K562 (cell line): ENCODE results near the gene UQCRHL. TPM values are rescaled to one million over a fixed set of nuclear protein-coding genes. Genes with fewer than 3 reads are reported as not detected.

Experiments
- CHD4 ChIP-seq: fragments of 200-600 bp; sonication (generic); IDR thresholded peaks from 3 replicates; pipeline ENCODE4 v1.6.1; 2012; ENCODE audit warnings: low read depth, mild to moderate bottlenecking, mixed read lengths, low read length, inconsistent platforms; ENCODE audit not compliant: insufficient read depth, insufficient replicate concordance, poor library complexity, severe bottlenecking
- COPS2 ChIP-seq: fragments of 450-650 bp; conservative IDR thresholded peaks from 2 replicates; pipeline ENCODE4 v1.6.1; 2016; ENCODE audit warnings: mild to moderate bottlenecking, moderate library complexity
- DACH1 ChIP-seq: fragments of 450-650 bp; IDR thresholded peaks from 2 replicates; pipeline ENCODE4 v1.6.1; 2018; ENCODE audit not compliant: partially characterized antibody
- MAFK ChIP-seq: IDR thresholded peaks from 2 replicates; pipeline ENCODE4 v1.6.1; 2011; ENCODE audit warnings: low read length, improper control_type of control experiment
- MYBL2 ChIP-seq, 2 experiments: fragments of 450-650 bp in 1 of 2; sonication (generic) in 1 of 2; formaldehyde crosslinking in 1 of 2; IDR thresholded peaks; 2 replicates each; pipeline versions ENCODE4 v1.6.1 to v1.8.1; 2017 to 2022; ENCODE audit warnings: borderline replicate concordance in 1 of 2, inconsistent platforms in 1 of 2, low read depth in 1 of 2, mild to moderate bottlenecking in 1 of 2, missing genetic modification reagents in 1 of 2, moderate library complexity in 1 of 2
- NR1H2 ChIP-seq: sonication (generic); formaldehyde crosslinking; IDR thresholded peaks from 2 replicates; pipeline ENCODE4 v1.4.0; 2020; ENCODE audit warnings: mild to moderate bottlenecking, missing genetic modification reagents
- PHB ChIP-seq: fragments of 250-450 bp; sonication (Bioruptor Pico); IDR thresholded peaks from 2 replicates; pipeline ENCODE4 v1.5.0; 2021
- POLR3G ChIP-seq: IDR thresholded peaks from 2 replicates; pipeline ENCODE4 v1.6.1; 2011; ENCODE audit not compliant: insufficient read length, insufficient replicate concordance; ENCODE audit errors: extremely low read depth
- POU5F1 ChIP-seq: fragments of 150-350 bp; IDR thresholded peaks from 2 replicates; pipeline ENCODE4 v1.6.1; 2014; ENCODE audit warnings: borderline replicate concordance, low read length, low read depth, mild to moderate bottlenecking; ENCODE audit not compliant: partially characterized antibody
- RAD21 ChIP-seq, 2 experiments: fragments of 250-450 bp in 1 of 2; fragments of 450-650 bp in 1 of 2; sonication (Bioruptor Pico) in 1 of 2; formaldehyde crosslinking in 1 of 2; IDR thresholded peaks in 1 of 2; conservative IDR thresholded peaks in 1 of 2; 2 replicates each; pipeline versions ENCODE4 v1.4.0 to v1.8.0; 2020 to 2022; ENCODE audit warnings: mild to moderate bottlenecking in 2 of 2, moderate library complexity in 1 of 2
- SMAD4 ChIP-seq: fragments of 250-450 bp; sonication (Bioruptor Pico); conservative IDR thresholded peaks from 2 replicates; pipeline ENCODE4 v1.8.0; 2021; ENCODE audit warnings: inconsistent platforms, mild to moderate bottlenecking, moderate library complexity
- TAL1 ChIP-seq: fragments of 450-650 bp; IDR thresholded peaks from 2 replicates; pipeline ENCODE4 v1.6.1; 2016; ENCODE audit warnings: mild to moderate bottlenecking
- XRCC5 ChIP-seq: fragments of 200-400 bp; formaldehyde crosslinking; IDR thresholded peaks from 2 replicates; pipeline ENCODE4 v1.6.1; 2017; ENCODE audit warnings: low read depth, mild to moderate bottlenecking, low read length
- ZMIZ1 ChIP-seq, 2 experiments: fragments of 150-350 bp in 1 of 2; IDR thresholded peaks; 2 replicates each; pipeline ENCODE4 v1.6.1; 2012 to 2016; ENCODE audit warnings: low read depth in 2 of 2, low read length in 2 of 2, mild to moderate bottlenecking in 1 of 2, moderate library complexity in 1 of 2
- ZNF121 ChIP-seq: sonication (generic); formaldehyde crosslinking; conservative IDR thresholded peaks from 2 replicates; pipeline ENCODE4 v1.8.0; 2022; ENCODE audit warnings: missing genetic modification reagents
- ZNF212 ChIP-seq: fragments of 450-650 bp; formaldehyde crosslinking; IDR thresholded peaks from 2 replicates; pipeline ENCODE4 v1.4.0; 2020; ENCODE audit warnings: mild to moderate bottlenecking
- ZNF24 ChIP-seq: fragments of 450-650 bp; IDR thresholded peaks from 2 replicates; pipeline ENCODE4 v1.6.1; 2016
- polyA plus RNA-seq, 8 experiments: library from polyadenylated mRNA; depleted of rRNA in 4 of 8; stranded (reverse) in 5 of 8; unstranded in 3 of 8; fragments of >200 nt; fragmentation: Nextera tagmentation in 2 of 8; fragmentation: Illumina TruSeq in 1 of 8; extraction: Ambion mirVana in 2 of 8; extraction: Trizol in 1 of 8; gene quantifications; 2 replicates each; pipeline versions ENCODE4 v1.2.1 to v1.2.3, GENCODE V29; 2011 to 2014; ENCODE audit warnings: inconsistent platforms in 1 of 8, missing spikeins in 1 of 8
- total RNA-seq, 7 experiments: library from RNA; depleted of rRNA in 6 of 7; stranded (reverse); fragments of >200 nt in 6 of 7; fragmentation: Illumina TruSeq in 2 of 7; extraction: Trizol in 2 of 7; gene quantifications; 2 replicates each; pipeline versions ENCODE4 v1.2.1 to v1.2.3, GENCODE V29; 2011 to 2021; ENCODE audit warnings: low replicate concordance in 1 of 7
- TF ChIP-seq, protein P1 (sequence below), 2 experiments: fragments of 450-650 bp; IDR thresholded peaks; 2 replicates each; pipeline ENCODE4 v1.6.1; 2016
- TF ChIP-seq, protein P2 (sequence below): fragments of 250-450 bp; sonication (Bioruptor Pico); IDR thresholded peaks from 2 replicates; pipeline ENCODE4 v1.5.0; 2021
- TF ChIP-seq, protein P3 (sequence below): IDR thresholded peaks from 2 replicates; pipeline ENCODE4 v1.6.1; 2016; ENCODE audit warnings: missing genetic modification characterization, missing compliant biosample characterization

The UQCRHL gene
- total and polyA plus RNA-seq, 9 of the 15 experiments (the other 6 are each of a cell fraction or from before 2014, with no cell fraction given): 5.1 to 41.3 (median 21.8) TPM

- TF ChIP-seq MYBL2 (IDR thresholded peaks at IDR 0.05; ENCODE audit: low read depth): no peak
- TF ChIP-seq MYBL2 (CRISPR knock-in tag; IDR thresholded peaks at IDR 0.05; ENCODE audit: borderline replicate concordance): no peak
- no peak for TF ChIP-seq PHB
- TF ChIP-seq, protein P1, sequence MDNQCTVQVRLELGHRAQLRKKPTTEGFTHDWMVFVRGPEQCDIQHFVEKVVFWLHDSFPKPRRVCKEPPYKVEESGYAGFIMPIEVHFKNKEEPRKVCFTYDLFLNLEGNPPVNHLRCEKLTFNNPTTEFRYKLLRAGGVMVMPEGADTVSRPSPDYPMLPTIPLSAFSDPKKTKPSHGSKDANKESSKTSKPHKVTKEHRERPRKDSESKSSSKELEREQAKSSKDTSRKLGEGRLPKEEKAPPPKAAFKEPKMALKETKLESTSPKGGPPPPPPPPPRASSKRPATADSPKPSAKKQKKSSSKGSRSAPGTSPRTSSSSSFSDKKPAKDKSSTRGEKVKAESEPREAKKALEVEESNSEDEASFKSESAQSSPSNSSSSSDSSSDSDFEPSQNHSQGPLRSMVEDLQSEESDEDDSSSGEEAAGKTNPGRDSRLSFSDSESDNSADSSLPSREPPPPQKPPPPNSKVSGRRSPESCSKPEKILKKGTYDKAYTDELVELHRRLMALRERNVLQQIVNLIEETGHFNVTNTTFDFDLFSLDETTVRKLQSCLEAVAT (IDR thresholded peaks at IDR 0.05): peak in 1 of 2 experiments; percentile 91; a peak in 2 of 4 replicates
- no peak for TF ChIP-seq TAL1
- TF ChIP-seq, protein P2, sequence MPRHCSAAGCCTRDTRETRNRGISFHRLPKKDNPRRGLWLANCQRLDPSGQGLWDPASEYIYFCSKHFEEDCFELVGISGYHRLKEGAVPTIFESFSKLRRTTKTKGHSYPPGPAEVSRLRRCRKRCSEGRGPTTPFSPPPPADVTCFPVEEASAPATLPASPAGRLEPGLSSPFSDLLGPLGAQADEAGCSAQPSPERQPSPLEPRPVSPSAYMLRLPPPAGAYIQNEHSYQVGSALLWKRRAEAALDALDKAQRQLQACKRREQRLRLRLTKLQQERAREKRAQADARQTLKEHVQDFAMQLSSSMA (CRISPR knock-in tag): no peak
- TF ChIP-seq MAFK: no peak
- TF ChIP-seq ZNF121 (CRISPR knock-in tag): no peak
- no peak for TF ChIP-seq POLR3G
- TF ChIP-seq XRCC5: peak; percentile 39; the same call in 1 of the 2 replicates
- TF ChIP-seq ZNF24: no peak
- TF ChIP-seq CHD4: no peak
- no peak for TF ChIP-seq SMAD4 (CRISPR knock-in tag)
- TF ChIP-seq NR1H2 (CRISPR knock-in tag): no peak
- TF ChIP-seq ZMIZ1 (IDR thresholded peaks at IDR 0.05; ENCODE audit: low read depth in 2 of 2, low read length in 2 of 2): no peak
- no peak for TF ChIP-seq DACH1
- TF ChIP-seq RAD21 (CRISPR knock-in tag; conservative IDR thresholded peaks at IDR 0.05 in 1 of 2, IDR thresholded peaks at IDR 0.05 in 1 of 2): no peak
- TF ChIP-seq ZNF212 (CRISPR knock-in tag): no peak
- TF ChIP-seq, protein P3, sequence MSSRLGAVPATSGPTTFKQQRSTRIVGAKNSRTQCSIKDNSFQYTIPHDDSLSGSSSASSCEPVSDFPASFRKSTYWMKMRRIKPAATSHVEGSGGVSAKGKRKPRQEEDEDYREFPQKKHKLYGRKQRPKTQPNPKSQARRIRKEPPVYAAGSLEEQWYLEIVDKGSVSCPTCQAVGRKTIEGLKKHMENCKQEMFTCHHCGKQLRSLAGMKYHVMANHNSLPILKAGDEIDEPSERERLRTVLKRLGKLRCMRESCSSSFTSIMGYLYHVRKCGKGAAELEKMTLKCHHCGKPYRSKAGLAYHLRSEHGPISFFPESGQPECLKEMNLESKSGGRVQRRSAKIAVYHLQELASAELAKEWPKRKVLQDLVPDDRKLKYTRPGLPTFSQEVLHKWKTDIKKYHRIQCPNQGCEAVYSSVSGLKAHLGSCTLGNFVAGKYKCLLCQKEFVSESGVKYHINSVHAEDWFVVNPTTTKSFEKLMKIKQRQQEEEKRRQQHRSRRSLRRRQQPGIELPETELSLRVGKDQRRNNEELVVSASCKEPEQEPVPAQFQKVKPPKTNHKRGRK (tag): no peak
- no peak for TF ChIP-seq POU5F1
- no peak for TF ChIP-seq COPS2
These were observed 29.6 kb upstream of the UQCRHL start (continued) for GRCh38 chr1:15836772-15837669.
